OCI-LY7 (cell line): Measurements from ENCODE around the gene KANSL1.

Experiments
- EZH2phosphoT487 ChIP-seq: fragments of 200-600 bp; sonication (generic); IDR thresholded peaks from 2 replicates; pipeline ENCODE4 v1.6.1; 2018; ENCODE audit warnings: low read depth, borderline replicate concordance, mild to moderate bottlenecking, mixed run types, antibody characterized with exemption, low read length, moderate library complexity, mixed read lengths
- TF ChIP-seq, protein P1 (sequence below): fragments of 200-600 bp; sonication (generic); conservative IDR thresholded peaks from 2 replicates; pipeline ENCODE4 v1.5.1; 2014; ENCODE audit warnings: mild to moderate bottlenecking, antibody characterized with exemption, low read length, moderate library complexity, mixed read lengths

DNA sequence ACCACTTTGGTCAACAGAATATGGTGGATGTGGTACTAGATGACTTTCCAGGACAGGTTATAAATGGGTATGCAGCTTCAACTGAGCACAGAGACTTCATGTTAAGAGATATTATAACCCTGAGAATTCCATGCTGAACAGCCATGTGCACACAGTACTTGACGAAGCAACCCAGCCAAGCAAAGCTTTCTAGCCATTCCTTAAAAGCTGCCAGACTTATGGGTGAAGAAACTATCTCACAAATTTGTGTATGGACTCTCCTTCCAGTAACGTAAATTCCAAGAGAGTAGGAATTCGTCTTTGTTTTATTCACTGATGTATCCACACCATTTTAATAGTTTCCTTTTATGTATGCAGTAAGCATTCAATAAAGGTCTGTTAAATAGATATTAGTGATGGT is 76.1 kb downstream of the KANSL1 start:
- TF ChIP-seq, protein P1, sequence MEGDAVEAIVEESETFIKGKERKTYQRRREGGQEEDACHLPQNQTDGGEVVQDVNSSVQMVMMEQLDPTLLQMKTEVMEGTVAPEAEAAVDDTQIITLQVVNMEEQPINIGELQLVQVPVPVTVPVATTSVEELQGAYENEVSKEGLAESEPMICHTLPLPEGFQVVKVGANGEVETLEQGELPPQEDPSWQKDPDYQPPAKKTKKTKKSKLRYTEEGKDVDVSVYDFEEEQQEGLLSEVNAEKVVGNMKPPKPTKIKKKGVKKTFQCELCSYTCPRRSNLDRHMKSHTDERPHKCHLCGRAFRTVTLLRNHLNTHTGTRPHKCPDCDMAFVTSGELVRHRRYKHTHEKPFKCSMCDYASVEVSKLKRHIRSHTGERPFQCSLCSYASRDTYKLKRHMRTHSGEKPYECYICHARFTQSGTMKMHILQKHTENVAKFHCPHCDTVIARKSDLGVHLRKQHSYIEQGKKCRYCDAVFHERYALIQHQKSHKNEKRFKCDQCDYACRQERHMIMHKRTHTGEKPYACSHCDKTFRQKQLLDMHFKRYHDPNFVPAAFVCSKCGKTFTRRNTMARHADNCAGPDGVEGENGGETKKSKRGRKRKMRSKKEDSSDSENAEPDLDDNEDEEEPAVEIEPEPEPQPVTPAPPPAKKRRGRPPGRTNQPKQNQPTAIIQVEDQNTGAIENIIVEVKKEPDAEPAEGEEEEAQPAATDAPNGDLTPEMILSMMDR, result no peak
- no peak for TF ChIP-seq EZH2phosphoT487
